Measurements from ENCODE around the gene HOTAIR.

DNA sequence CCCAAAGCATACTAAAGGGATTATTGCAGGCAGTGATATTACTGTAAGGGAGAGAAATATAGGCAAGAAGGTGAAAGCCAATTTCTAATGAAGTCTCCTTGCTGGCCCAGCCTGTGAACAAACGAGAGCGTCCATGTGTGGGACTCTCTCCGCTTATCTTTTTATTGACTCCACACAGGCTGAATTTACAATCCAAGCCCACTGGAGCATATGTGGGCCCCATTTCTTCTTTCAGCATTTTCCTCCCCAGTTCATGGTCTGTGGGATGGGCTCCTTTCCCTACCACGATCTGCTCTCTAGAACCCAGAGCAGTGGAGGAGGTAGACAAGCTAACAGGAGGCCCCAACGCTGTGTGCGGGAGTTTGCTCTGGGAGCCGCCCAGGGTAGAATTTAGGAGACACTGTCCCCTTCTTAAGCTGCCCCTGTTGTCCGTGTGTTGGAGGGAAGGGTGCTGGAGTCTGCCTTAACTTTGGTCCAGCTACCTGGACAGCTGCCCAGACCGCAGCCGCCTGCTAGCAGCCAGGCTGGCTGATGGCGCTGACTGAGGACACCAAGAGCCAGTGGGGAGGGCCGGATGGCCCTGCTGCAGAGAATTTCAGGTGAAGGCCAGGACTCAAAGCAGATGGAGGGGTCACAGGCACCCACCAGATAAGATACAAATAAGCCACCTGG lies 5.0 kb downstream of the HOTAIR start:
- TF ChIP-seq, protein P1, sequence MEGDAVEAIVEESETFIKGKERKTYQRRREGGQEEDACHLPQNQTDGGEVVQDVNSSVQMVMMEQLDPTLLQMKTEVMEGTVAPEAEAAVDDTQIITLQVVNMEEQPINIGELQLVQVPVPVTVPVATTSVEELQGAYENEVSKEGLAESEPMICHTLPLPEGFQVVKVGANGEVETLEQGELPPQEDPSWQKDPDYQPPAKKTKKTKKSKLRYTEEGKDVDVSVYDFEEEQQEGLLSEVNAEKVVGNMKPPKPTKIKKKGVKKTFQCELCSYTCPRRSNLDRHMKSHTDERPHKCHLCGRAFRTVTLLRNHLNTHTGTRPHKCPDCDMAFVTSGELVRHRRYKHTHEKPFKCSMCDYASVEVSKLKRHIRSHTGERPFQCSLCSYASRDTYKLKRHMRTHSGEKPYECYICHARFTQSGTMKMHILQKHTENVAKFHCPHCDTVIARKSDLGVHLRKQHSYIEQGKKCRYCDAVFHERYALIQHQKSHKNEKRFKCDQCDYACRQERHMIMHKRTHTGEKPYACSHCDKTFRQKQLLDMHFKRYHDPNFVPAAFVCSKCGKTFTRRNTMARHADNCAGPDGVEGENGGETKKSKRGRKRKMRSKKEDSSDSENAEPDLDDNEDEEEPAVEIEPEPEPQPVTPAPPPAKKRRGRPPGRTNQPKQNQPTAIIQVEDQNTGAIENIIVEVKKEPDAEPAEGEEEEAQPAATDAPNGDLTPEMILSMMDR (conservative IDR thresholded peaks at IDR 0.05) = no peak
- no peak for TF ChIP-seq EZH2 (IDR thresholded peaks at IDR 0.05; ENCODE audit: low read depth)

Data from PC-9 (cell line).